Measurements from ENCODE around the gene APBA2. TPM values are rescaled to one million over a fixed set of nuclear protein-coding genes. Genes with fewer than 3 reads are reported as not detected.

APBA2 gene
- total RNA-seq, 1 donor from 2014 or later, result 41.0 TPM

DNA sequence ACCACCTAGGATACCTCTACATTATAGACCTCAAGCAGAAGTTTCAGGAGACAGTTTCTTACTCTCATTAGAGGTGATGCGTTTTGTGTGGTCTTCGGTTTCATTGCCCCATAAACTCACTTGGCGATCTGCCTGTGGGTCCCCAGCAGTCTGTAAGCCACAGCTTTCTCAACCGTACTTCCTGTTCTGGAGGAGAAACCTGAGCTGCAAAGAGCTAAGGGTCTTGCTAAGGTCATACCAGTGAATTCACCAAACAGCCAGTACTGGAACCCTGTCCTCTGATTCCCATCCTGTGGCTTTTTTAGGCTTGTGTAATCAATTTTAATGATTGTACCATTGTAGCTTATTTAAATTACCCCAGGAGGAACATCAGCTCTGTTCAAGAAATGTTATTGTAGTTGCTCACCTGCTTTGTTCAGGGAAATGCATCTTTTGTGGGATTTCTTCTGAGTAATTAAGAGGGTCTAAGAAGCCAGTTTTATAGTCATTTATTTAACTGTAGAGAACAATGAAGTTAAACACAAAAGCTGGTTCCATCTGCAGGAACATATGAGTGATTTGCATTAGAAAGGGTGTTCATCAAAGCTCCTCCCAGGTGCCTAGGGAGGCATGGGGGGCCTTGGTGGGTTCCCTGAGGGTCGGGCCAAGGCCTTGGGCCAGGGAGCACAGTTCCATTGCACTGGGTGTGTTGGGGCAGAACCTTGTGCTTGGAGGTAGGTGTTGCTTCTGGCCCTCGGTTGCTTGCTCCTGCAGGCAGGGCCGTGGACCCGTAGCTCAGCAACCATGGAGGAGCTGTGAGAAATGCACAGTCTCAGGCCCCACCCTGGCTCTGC lies 69.6 kb downstream of the APBA2 start:
- H3K4me1 Mint-ChIP-seq (ENCODE audit: low read depth), result peaks cover 11% of the 10 kb centered on the region
- TF ChIP-seq, protein P1, sequence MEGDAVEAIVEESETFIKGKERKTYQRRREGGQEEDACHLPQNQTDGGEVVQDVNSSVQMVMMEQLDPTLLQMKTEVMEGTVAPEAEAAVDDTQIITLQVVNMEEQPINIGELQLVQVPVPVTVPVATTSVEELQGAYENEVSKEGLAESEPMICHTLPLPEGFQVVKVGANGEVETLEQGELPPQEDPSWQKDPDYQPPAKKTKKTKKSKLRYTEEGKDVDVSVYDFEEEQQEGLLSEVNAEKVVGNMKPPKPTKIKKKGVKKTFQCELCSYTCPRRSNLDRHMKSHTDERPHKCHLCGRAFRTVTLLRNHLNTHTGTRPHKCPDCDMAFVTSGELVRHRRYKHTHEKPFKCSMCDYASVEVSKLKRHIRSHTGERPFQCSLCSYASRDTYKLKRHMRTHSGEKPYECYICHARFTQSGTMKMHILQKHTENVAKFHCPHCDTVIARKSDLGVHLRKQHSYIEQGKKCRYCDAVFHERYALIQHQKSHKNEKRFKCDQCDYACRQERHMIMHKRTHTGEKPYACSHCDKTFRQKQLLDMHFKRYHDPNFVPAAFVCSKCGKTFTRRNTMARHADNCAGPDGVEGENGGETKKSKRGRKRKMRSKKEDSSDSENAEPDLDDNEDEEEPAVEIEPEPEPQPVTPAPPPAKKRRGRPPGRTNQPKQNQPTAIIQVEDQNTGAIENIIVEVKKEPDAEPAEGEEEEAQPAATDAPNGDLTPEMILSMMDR (IDR thresholded peaks at IDR 0.05; ENCODE audit: unreplicated experiment), result no peak
- H3K4me3 Mint-ChIP-seq (ENCODE audit: low read depth), result no peak overlapping the region
- H3K27me3 Mint-ChIP-seq, result no peaks in the 10 kb centered on the region
- no peak overlapping the region for H3K27ac Mint-ChIP-seq
- H3K9me3 Mint-ChIP-seq (ENCODE audit: low read depth), result no peaks in the 10 kb centered on the region
- DNase-seq (ENCODE audit: low spot score, unreplicated experiment), result no peak
- H3K36me3 Mint-ChIP-seq (ENCODE audit: insufficient read depth), result peaks cover 1% of the 10 kb centered on the region

DNA sequence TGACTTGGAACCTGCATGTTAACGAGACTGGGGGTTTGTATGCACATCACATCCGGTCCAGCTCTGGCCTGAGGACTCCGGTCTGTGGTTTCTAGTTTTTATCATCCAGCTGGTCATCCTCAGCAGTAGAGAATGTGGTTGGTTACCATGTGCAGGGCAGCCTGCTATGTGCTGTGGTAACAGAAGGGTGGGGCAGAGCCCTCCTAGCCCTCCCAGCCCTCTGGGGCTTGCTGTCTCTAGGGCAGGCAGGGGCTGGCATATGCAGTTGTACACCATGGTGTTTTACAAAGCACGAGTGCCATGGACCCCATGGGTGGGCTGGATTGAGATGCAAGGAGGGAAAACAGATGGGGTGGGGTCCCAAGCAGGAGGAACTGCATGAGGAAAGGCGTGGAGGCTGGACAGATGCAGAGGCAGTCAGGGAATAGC lies 70.2 kb downstream of the APBA2 start:
- Mint-ChIP-seq H3K27ac (no peak overlapping the region), H3K27me3 (no peaks in the 10 kb centered on the region), H3K4me1 (ENCODE audit: low read depth) (peaks cover 11% of the 10 kb centered on the region), H3K9me3 (ENCODE audit: low read depth) (no peaks in the 10 kb centered on the region), H3K4me3 (ENCODE audit: low read depth) (no peak overlapping the region), H3K36me3 (ENCODE audit: insufficient read depth) (peaks cover 1% of the 10 kb centered on the region)
- no peak for DNase-seq (ENCODE audit: low spot score, unreplicated experiment)
- TF ChIP-seq, protein P1 (IDR thresholded peaks at IDR 0.05; ENCODE audit: unreplicated experiment), result no peak

DNA sequence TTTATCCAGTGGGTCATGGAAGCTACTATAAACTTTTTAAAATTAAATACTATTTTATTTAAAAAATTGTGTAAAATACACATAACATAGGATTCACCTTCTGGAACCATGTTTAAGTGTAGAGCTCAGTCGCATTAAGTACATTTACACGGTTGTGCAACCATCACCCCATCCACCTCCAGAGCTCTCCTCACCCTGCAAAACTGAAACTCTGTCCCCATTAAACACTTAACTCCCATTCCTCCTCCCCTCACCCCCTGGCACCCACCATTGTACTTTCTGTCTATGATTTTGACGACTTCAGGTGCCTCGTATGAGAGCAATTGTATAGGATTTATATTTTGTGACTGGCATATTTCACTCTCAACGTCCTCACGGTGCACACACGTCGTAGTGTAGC lies 70.7 kb downstream of the APBA2 start:
- TF ChIP-seq, protein P1 (IDR thresholded peaks at IDR 0.05; ENCODE audit: unreplicated experiment), result no peak
- no peak overlapping the region for H3K4me3 Mint-ChIP-seq (ENCODE audit: low read depth)
- no peaks in the 10 kb centered on the region for H3K27me3 Mint-ChIP-seq
- no peaks in the 10 kb centered on the region for H3K9me3 Mint-ChIP-seq (ENCODE audit: low read depth)
- no peak overlapping the region for H3K27ac Mint-ChIP-seq
- DNase-seq (ENCODE audit: low spot score, unreplicated experiment), result no peak
- H3K4me1 Mint-ChIP-seq (ENCODE audit: low read depth), result peaks cover 11% of the 10 kb centered on the region
- peaks cover 1% of the 10 kb centered on the region for H3K36me3 Mint-ChIP-seq (ENCODE audit: insufficient read depth)

DNA sequence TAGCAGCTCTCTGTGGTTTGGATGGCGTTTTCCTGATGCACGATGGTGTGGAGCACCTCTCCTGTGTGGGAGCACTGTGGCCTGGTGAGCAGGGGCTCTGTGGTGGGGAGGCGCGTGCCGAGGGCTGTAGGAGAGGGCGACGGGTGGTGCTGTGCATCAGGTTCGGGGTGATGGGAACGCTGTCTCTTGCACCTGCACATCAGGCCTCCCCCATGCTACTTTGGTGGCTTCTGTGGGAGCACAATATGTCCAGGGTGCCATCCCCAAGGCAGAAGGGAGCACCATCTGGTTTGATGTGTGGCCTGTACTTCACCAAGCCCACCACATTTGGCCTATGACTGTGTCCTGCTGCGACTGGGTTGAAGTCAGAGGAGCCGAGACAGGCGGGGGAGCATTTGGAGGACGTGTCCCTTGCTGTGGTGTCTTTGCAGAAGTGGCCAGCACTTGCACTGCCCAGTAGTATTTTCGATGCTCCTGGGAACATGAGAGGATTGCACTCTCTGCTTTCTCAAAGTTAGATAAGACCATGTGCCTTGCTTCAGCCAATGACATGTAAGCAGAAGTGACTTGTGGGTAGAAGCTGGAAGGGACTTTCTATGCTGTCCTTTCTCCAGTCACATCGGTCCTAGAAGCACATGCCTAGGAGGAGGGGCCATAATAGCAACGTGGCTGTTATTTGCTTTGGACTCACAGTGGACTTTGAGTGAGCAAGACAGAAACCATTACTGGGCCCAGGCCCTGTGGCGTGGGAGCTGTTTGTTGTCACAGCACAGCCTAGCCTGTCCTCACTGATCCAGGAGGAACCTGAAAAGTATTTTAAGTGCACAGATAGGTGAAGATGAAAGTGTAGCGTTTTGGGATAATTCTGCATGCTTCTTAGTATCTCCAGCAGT lies 72.1 kb downstream of the APBA2 start:
- H3K27me3 Mint-ChIP-seq, result no peaks in the 10 kb centered on the region
- H3K4me1 Mint-ChIP-seq (ENCODE audit: low read depth), result peaks cover 11% of the 10 kb centered on the region
- TF ChIP-seq, protein P1 (IDR thresholded peaks at IDR 0.05; ENCODE audit: unreplicated experiment), result no peak
- no peaks in the 10 kb centered on the region for H3K9me3 Mint-ChIP-seq (ENCODE audit: low read depth)
- H3K27ac Mint-ChIP-seq, result no peak overlapping the region
- no peak for DNase-seq (ENCODE audit: low spot score, unreplicated experiment)
- H3K4me3 Mint-ChIP-seq (ENCODE audit: low read depth), result no peak overlapping the region
- peaks cover 1% of the 10 kb centered on the region for H3K36me3 Mint-ChIP-seq (ENCODE audit: insufficient read depth)

DNA sequence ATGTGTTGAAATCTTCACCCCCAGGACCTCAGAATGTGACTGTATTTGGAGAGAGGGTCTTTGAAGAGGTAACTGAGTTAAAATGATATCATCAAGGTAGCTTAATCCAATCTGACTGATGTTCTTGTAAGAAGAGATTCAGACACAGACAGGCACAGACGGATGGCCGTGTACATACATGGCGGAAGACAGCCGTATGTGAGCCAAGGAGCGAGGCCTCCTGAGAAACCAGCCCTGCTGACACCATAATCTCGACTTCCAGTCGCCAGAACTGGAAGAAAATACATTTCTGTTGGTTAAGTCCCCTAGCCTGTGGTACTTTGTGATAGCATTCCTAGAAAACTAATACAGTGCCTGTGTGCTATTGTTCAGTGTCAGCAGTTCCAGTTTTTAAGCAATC lies 73.6 kb downstream of the APBA2 start:
- peaks cover 11% of the 10 kb centered on the region for H3K4me1 Mint-ChIP-seq (ENCODE audit: low read depth)
- H3K36me3 Mint-ChIP-seq (ENCODE audit: insufficient read depth), result peaks cover 1% of the 10 kb centered on the region
- no peak for DNase-seq (ENCODE audit: low spot score, unreplicated experiment)
- no peak overlapping the region for H3K4me3 Mint-ChIP-seq (ENCODE audit: low read depth)
- H3K27ac Mint-ChIP-seq, result no peak overlapping the region
- no peaks in the 10 kb centered on the region for H3K27me3 Mint-ChIP-seq
- TF ChIP-seq, protein P1 (IDR thresholded peaks at IDR 0.05; ENCODE audit: unreplicated experiment), result no peak
- no peaks in the 10 kb centered on the region for H3K9me3 Mint-ChIP-seq (ENCODE audit: low read depth)

Data from progenitor cell of endocrine pancreas (in vitro differentiated cells).